HepG2 (cell line): ENCODE measurements around the gene NIN. TPM values are rescaled to one million over a fixed set of nuclear protein-coding genes. Genes with fewer than 3 reads are reported as not detected.

ENCODE experiments used
- ARID2 ChIP-seq: sonication (generic); formaldehyde crosslinking; IDR thresholded peaks from 2 replicates; pipeline ENCODE4 v1.8.1; 2022; ENCODE audit warnings: mild to moderate bottlenecking, missing genetic modification reagents, borderline replicate concordance
- E2F2 ChIP-seq: sonication (generic); formaldehyde crosslinking; IDR thresholded peaks from 2 replicates; pipeline ENCODE4 v1.4.0; 2020; ENCODE audit warnings: missing genetic modification reagents, borderline replicate concordance
- HNRNPK ChIP-seq: fragments of 200-400 bp; formaldehyde crosslinking; IDR thresholded peaks from 2 replicates; pipeline ENCODE4 v1.6.1; 2018; ENCODE audit warnings: low read length, low read depth, moderate library complexity, mild to moderate bottlenecking; ENCODE audit not compliant: poor library complexity, severe bottlenecking
- LRRFIP1 ChIP-seq: sonication (generic); formaldehyde crosslinking; conservative IDR thresholded peaks from 2 replicates; pipeline ENCODE4 v1.4.0; 2020; ENCODE audit warnings: missing genetic modification reagents
- MNT ChIP-seq: fragments of 450-650 bp; IDR thresholded peaks from 2 replicates; pipeline ENCODE4 v1.6.1; 2016
- SALL2 ChIP-seq: sonication (generic); formaldehyde crosslinking; IDR thresholded peaks from 2 replicates; pipeline ENCODE4 v1.8.1; 2023; ENCODE audit warnings: mild to moderate bottlenecking, missing genetic modification reagents, inconsistent platforms
- TCF7L2 ChIP-seq: IDR thresholded peaks from 2 replicates; pipeline ENCODE4 v1.6.1; 2011; ENCODE audit warnings: mild to moderate bottlenecking, low read depth, low read length, moderate library complexity
- TRIM22 ChIP-seq: fragments of 450-650 bp; IDR thresholded peaks from 2 replicates; pipeline ENCODE4 v1.6.1; 2017
- YY1 ChIP-seq: IDR thresholded peaks from 2 replicates; pipeline ENCODE4 v1.6.1; 2011; ENCODE audit warnings: low read length, low read depth, moderate library complexity, mild to moderate bottlenecking; ENCODE audit not compliant: insufficient read depth, insufficient replicate concordance
- ZBTB44 ChIP-seq: sonication (generic); formaldehyde crosslinking; IDR thresholded peaks from 2 replicates; pipeline ENCODE4 v1.4.0; 2020; ENCODE audit warnings: missing genetic modification reagents
- ZNF280D ChIP-seq: sonication (generic); formaldehyde crosslinking; IDR thresholded peaks from 2 replicates; pipeline ENCODE4 v1.5.1; 2020; ENCODE audit warnings: mild to moderate bottlenecking, missing genetic modification reagents
- ZNF282 ChIP-seq: fragments of 450-650 bp; IDR thresholded peaks from 2 replicates; pipeline ENCODE4 v1.6.1; 2018; ENCODE audit not compliant: partially characterized antibody
- ZNF761 ChIP-seq: sonication (generic); formaldehyde crosslinking; conservative IDR thresholded peaks from 2 replicates; pipeline ENCODE4 v1.4.0; 2020; ENCODE audit warnings: mild to moderate bottlenecking, missing genetic modification reagents
- ZNF841 ChIP-seq: sonication (generic); formaldehyde crosslinking; IDR thresholded peaks from 2 replicates; pipeline ENCODE4 v1.8.1; 2023; ENCODE audit warnings: missing genetic modification reagents, borderline replicate concordance
- polyA plus RNA-seq, 8 experiments: library from polyadenylated mRNA; depleted of rRNA in 3 of 8; stranded (reverse) in 7 of 8; unstranded in 1 of 8; fragments of >200 nt; fragmentation: Illumina TruSeq in 4 of 8; extraction: Trizol in 4 of 8; gene quantifications; 2 replicates each; pipeline versions ENCODE4 v1.2.1 to v1.2.3, GENCODE V29; 2011 to 2016; ENCODE audit warnings: low read depth in 4 of 8, missing spikeins in 1 of 8, mixed read lengths in 1 of 8; ENCODE audit not compliant: insufficient read depth in 1 of 8
- total RNA-seq, 5 experiments: library from RNA; depleted of rRNA; stranded (reverse); fragments of >200 nt; fragmentation: Illumina TruSeq; extraction: Trizol; gene quantifications; 2 replicates each; pipeline ENCODE4 v1.2.3, GENCODE V29; 2016; ENCODE audit warnings: low read depth in 1 of 5

Gene NIN
- total and polyA plus RNA-seq, 2 of the 13 experiments (the other 11 are each of a cell fraction or from before 2014, with no cell fraction given): 2.8 to 9.7 TPM

- TF ChIP-seq SALL2 (CRISPR knock-in tag) (no peak), TRIM22 (no peak), HNRNPK (no peak), ZNF280D (no peak), LRRFIP1 (CRISPR knock-in tag) (no peak), TCF7L2 (peak; percentile 85; the same call in 1 of the 2 replicates), YY1 (no peak), ARID2 (CRISPR knock-in tag) (no peak), ZNF282 (no peak), ZNF761 (CRISPR knock-in tag) (0 out of 2 replicates have a peak, but pooled peaks have one; percentile 35), E2F2 (CRISPR knock-in tag) (no peak), MNT (no peak), ZBTB44 (no peak), ZNF841 (no peak)
These were observed 44.6 kb upstream of the NIN start (continued) for GRCh38 chr14:50875359-50876070.
